Measurements from ENCODE around the gene SH3TC1.

Gene SH3TC1

DNA sequence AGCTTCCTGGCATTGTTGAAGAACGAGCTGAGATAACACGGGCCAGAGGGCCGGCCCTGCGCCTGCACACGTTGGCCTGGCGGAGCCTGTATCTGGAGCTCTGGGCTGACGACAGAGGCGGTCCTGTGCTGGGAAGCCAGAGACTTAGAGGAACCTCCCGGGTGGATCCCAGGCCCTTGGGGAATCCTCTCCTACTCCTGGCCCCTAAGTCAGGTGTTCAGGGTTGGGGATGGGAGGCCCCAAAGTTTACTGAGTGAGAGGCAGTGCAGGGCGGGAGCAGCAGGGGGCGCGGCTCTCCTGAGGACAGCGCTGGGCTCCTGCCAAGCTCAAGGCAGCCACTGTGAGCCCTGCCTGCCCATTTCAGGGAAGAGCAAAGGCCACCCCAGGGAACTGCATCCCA lies 68.0 kb downstream of the SH3TC1 start:
- peak in 1 of 2 donors; percentile 69 for DNase-seq

GRCh38 chr4:8268211-8268610 lies 69.1 kb downstream of the SH3TC1 start:
- DNase-seq: no peak

DNA sequence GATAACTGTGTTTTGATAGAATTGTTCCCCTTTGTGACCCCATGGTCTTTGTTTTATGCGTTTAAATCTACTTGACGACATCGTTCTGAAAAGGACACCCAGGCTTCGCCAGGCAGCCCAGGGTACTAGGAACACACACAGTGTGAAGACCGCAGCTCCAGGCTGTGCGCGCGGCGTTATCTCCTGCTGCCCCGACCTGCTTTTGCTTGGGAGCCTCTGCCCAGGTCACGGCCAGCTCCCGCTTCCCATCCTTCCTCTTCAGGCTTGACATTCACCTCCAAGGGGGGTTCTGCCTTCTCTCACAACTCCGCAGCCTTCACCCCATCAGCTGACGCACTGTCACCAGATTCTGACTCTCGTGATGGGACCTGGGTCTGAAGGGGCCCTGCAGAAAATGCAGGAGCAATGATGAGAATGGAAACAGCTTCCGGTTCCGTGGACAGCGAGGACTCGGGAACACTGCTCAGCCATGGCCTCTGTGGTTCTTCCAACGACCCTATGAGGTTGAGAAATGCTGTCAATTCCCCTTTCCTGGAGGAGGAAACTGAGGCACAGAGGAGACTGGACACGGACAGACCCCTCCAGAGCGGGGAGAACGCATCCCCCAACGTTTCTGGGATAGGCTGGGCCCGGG lies 69.9 kb downstream of the SH3TC1 start:
- DNase-seq: no peak

DNA sequence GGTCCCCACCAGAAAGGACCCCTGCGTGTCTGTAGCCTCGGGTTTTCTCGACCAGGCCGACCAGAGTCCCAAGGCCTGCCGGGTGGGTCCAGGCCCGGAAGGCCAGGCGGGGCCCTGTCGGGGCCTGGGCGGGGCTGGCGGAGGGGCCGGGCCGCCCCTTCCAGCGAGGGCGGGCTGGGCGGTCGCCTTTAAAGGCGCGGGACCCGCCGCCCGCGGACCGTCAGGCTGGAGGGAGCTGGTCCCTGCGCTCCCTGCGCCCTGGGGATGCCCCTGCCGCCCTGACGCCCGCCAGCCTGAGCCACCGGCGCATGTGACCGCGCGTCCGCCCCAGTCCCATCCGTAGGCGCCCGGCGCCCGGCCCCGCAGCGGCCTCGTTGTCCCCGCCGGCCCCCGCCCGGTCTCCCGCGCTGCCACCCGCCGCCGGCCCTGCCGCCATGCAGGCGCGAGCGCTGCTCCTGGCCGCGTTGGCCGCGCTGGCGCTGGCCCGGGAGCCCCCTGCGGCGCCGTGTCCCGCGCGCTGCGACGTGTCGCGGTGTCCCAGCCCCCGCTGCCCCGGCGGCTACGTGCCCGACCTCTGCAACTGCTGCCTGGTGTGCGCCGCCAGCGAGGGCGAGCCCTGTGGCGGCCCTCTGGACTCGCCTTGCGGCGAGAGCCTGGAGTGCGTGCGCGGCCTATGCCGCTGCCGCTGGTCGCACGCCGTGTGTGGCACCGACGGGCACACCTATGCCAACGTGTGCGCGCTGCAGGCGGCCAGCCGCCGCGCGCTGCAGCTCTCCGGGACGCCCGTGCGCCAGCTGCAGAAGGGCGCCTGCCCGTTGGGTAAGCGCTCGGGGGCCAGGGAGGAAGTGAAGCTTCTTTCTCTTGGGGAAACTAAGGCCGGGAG lies 70.7 kb downstream of the SH3TC1 start, which contains the start of gene HTRA3:
TSS of gene HTRA3 (plus strand) at position 220 of the 883 bp plus-strand sequence. CDS start at position 435, 215 bp downstream.
- DNase-seq: no peak

DNA sequence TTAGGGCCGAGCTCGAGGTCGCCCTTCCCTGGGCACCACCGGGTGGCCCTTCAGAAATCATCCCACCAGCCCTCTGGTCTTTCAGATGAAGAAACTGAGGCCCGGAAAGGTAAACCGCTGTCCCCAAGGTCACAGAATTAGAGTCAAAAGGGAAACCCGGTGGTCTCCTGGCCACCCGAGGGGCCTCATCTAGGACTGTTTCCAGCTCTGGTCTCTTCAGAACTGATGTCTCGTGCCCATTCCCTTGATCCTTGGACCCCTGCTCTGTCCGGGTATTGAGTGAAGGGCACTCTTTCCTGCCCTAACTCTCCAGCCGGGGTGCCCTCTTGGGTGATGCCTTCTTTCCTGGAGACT lies 71.3 kb downstream of the SH3TC1 start:
- DNase-seq: no peak

GRCh38 chr4:8270912-8271815 lies 72.1 kb downstream of the SH3TC1 start:
- no peak for DNase-seq

GRCh38 chr4:8271821-8272220 lies 72.7 kb downstream of the SH3TC1 start:
- no peak for DNase-seq

DNA sequence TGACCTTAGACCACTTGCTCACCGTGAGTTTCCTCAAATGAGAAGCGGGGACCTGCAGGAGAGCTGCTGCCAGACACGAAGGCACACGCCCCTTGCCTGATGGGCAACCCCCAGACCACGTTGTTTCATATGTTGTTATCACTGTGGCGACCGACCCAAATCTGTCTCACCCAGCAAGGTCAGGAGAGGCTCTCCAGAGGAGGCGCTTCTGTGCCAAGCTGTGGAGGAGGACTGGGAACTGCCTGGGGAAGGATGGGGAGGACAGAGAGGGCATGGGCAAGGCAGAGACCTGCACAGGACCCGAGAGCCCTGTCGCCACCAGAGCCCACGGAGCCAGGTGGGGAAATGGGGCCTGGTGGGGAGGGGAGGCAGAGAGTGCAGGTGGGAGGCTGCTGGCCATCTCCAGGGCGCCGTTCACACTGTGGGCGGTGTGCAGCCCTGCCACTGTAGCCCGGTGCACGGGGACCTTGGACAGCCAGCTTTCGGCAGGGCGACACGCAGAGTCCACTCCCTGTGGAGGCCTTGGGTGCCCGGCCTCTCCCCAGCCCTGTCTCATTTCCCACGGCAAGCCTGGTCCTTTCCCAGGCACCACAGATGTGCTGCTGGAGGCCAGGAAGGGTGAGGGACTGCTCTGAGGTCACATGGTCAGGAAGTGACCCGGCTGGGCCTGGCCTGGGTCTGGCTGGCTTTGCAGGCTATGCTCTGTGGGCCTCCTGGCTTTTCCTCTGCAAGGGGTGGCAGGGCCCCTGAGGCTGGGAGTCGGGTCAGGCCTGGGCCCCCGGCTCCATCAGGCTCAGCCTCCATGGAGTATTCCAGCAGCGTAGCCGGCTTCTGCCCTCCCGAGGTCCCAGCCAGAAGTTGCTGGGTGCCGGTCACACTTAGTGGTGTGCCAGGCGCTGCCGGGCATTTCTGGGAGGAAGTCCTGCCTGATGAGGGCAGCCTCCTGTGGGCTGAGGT lies 73.7 kb downstream of the SH3TC1 start:
- DNase-seq: peak in 1 of 2 donors; percentile 5

- DNase-seq: no peak
Observed at GRCh38 chr4:8273450-8273849, 74.4 kb downstream of the SH3TC1 start.

GRCh38 chr4:8274066-8274652 lies 75.1 kb downstream of the SH3TC1 start:
- no peak for DNase-seq

DNA sequence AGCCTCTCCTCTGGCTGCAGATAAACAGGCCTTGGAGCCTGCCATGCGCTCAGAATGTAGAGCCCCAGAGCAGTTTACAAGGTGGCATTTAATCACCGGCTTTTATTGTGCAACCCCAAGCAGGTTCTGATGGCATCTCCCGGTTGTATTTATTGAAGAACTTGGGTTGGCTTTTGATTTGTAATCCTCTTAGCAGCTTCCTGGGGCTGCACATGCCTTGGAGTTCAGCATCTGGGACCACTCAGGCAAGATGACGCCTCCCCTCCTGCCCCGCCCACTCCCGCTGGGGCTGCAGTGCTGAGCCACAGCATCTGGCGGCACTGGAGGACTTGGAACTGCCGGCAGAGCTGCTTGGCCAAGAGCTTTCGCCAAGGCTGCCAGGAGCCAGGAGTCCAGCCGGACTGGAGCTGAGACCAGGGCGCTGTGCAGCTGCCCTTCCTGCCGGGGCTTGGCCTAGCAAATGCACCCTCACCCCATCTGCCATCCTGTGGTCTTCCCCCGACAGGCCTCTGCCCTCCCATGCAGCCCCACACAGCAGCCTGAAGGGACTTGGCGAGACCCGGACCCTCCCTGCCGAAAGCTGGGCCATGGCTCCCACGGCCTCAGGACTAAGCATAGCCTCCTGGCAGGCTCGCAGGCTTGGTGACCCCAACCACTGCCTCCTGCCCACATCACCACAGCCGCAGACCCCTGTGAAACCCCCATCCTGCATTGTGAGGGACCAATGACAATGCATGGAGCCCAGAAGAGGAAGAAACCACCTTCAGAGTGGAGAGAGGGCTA lies 75.9 kb downstream of the SH3TC1 start:
- no peak for DNase-seq

DNA sequence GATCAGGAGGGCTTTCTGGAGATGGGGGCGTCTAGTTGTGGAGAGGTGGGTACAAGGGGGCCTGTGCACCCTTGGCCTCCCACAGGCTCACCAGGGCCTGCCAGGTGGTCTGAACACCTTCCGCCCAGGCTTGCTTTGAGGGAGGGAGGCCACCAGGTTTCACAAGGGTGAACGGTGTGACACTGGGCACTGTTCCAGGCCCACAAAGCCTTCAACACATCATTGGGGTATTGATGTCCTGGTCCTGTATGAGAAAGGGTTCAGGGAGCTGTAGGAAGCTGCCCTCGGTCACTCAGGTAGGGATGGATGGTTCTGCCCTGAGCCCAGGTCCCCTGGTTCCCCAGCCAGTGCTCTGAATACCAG lies 76.4 kb downstream of the SH3TC1 start:
- DNase-seq: no peak

DNA sequence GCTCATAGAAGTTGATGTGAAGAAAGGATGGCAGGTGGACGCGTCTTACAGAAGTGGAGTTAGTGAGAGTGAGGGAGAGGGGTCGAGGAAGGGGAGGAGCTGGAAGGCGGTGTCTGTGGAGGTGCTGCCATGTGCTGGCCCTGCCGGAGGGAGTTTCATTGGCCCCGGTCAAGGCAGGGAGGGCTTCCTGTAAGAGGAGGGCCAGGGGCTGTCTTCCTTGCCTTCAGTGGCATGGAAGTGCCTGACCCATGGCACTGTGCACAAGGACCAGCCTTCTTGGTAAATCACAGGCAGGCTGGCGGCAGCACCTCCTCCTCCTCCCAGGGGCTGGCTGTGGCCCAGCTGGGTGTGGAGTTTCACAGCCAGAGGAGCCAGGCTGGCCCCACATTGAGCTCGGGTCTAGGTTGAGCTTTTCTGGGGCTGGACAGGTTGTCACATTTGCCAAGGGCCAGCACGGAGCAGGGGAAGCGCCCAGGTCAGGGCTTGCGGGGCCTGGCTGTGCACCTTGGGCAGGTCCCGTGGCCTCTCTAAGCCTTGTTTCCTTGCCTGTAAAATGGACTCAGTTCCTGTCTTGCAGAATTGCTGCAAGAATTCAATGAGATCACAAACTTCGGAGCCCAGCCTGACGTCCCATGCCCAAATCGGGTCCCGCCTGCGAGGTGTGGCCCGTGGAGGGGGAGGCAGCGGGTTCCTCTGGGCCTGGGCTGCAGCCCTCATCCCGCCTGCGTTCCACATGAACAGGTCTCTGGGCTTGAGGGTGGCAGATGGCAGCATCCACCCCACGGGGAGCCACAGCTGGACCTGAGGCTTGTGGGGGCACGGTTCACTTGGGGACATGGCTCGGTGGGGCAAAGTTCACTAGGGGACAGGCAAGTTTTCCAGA lies 77.5 kb downstream of the SH3TC1 start:
- DNase-seq: no peak

- no peak for DNase-seq
Observed at GRCh38 chr4:8277356-8278008, 78.4 kb downstream of the SH3TC1 start.

GRCh38 chr4:8278009-8278395 lies 78.9 kb downstream of the SH3TC1 start:
- DNase-seq: no peak

GRCh38 chr4:8278421-8279287 lies 79.6 kb downstream of the SH3TC1 start:
- DNase-seq: peak in 1 of 2 donors; percentile 55

GRCh38 chr4:8279321-8280157 lies 80.4 kb downstream of the SH3TC1 start:
- DNase-seq: no peak

Measured in bone marrow (tissue), 2 donors.